C4-2B (cell line): ENCODE data around the gene REXO1.

ENCODE experiments used
- CTCF ChIP-seq: fragments of 450-650 bp; conservative IDR thresholded peaks from 2 replicates; pipeline ENCODE4 v1.5.1; 2017; ENCODE audit warnings: mild to moderate bottlenecking
- ZFX ChIP-seq: fragments of 450-650 bp; IDR thresholded peaks from 2 replicates; pipeline ENCODE4 v1.6.1; 2017

- TF ChIP-seq CTCF (no peak), ZFX (no peak)
Observed at GRCh38 chr19:1845642-1846041, 2.6 kb downstream of the REXO1 start.
